Activated CD4-positive, alpha-beta memory T cell treated with anti-CD3 and anti-CD28 coated beads for 36 hours (primary cell): ENCODE measurements around the gene PI4KA. TPM values are rescaled to one million over a fixed set of nuclear protein-coding genes. Genes with fewer than 3 reads are reported as not detected.

Experiments
- CTCF ChIA-PET: fragments of 350-600 bp; sonication (Branson Sonifier 250); formaldehyde crosslinking; loops from one replicate; lab custom pipeline; 2021; ENCODE audit warnings: antibody characterized with exemption, inconsistent platforms; lab: Charles Lee
- POLR2A ChIA-PET: fragments of 350-600 bp; sonication (Branson Sonifier 250); formaldehyde crosslinking; loops from one replicate; lab custom pipeline; 2021; ENCODE audit warnings: antibody characterized with exemption; lab: Charles Lee
- DNase-seq: peaks from one replicate; pipeline ENCODE4 v3.0.0-alpha.2; 2020
- H3K27ac Mint-ChIP-seq: one replicate; pipeline ENCODE4 v1.8.0; 2021; ENCODE audit warnings: mixed read lengths
- H3K27me3 Mint-ChIP-seq: one replicate; pipeline ENCODE4 v1.8.0; 2021; ENCODE audit warnings: mixed read lengths
- H3K36me3 Mint-ChIP-seq: one replicate; pipeline ENCODE4 v1.8.0; 2021; ENCODE audit warnings: mixed read lengths
- H3K4me1 Mint-ChIP-seq: one replicate; pipeline ENCODE4 v1.8.0; 2021; ENCODE audit warnings: low read depth, mixed read lengths
- H3K4me3 Mint-ChIP-seq: one replicate; pipeline ENCODE4 v1.8.0; 2021; ENCODE audit warnings: mild to moderate bottlenecking, mixed read lengths
- H3K9me3 Mint-ChIP-seq: one replicate; pipeline ENCODE4 v1.8.0; 2021; ENCODE audit warnings: mixed read lengths
- intact Hi-C: fragments of 100-400 bp; cut with micrococcal nuclease; formaldehyde crosslinking; loops from one replicate; pipeline ENCODE4 v1.15.1; 2023
- total RNA-seq, 2 experiments: library from RNA; stranded (reverse); gene quantifications; one replicate each; pipeline ENCODE4 v1.2.3, GENCODE V29; 2021

Gene PI4KA
- total RNA-seq, 2 experiments from 2014 or later, result 57.9 to 58.9 TPM

DNA sequence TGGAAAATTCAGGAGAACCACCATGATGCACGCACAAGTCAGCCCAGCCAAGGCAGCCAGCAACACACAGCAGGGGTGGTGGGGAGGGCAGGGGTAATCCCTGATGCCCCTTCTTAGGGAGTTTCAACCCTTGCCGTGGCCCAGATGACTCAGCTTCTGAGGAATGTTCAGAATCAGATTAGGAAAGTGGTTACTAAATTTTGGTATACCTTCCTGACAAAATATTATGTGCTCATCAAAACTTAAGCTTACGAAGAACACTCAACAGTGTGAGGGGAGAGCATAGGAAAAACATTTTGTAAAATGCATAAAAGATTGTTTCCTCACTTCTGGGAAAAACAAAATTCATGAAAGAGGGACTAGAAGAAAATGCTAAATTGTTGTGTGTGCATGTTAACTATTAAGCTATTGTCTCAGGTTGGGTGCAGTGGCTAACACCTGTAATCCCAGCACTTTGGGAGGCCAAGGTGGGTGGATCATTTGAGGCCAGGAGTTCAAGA lies 52.6 kb downstream of the PI4KA start:
- Mint-ChIP-seq H3K4me3 (no peak overlapping the region), H3K27ac (no peak overlapping the region), H3K4me1 (peaks cover 9% of the 10 kb centered on the region), H3K36me3 (peaks cover 44% of the 10 kb centered on the region), H3K27me3 (no peaks in the 10 kb centered on the region), H3K9me3 (no peaks in the 10 kb centered on the region)
- CTCF ChIA-PET, result interaction anchor here (0.7 to 1.3 kb wide), 2 partner anchors 10 to 38 kb away, joined by 3 read pairs; no protein-coding TSS in a partner anchor
- DNase-seq, result no peak
- POLR2A ChIA-PET, result no interaction called here
- intact Hi-C loops, result no loop called here

- peaks cover 41% of the 10 kb centered on the region for H3K36me3 Mint-ChIP-seq
- no peaks in the 10 kb centered on the region for H3K9me3 Mint-ChIP-seq
- H3K27ac Mint-ChIP-seq, result no peak overlapping the region
- H3K4me3 Mint-ChIP-seq, result no peak overlapping the region
- no peak for DNase-seq
- no peaks in the 10 kb centered on the region for H3K27me3 Mint-ChIP-seq
- H3K4me1 Mint-ChIP-seq, result peaks cover 6% of the 10 kb centered on the region
- ChIA-PET CTCF (interaction anchor here (1.2 kb wide), 1 partner anchor 11 kb away, joined by 4 read pairs; no protein-coding TSS in a partner anchor), POLR2A (no interaction called here)
- intact Hi-C loops, result no loop called here
Measured at GRCh38 chr22:20804650-20805049, 54.0 kb downstream of the PI4KA start.

- Mint-ChIP-seq H3K4me1 (peaks cover 6% of the 10 kb centered on the region), H3K9me3 (no peaks in the 10 kb centered on the region), H3K27ac (no peak overlapping the region), H3K27me3 (no peaks in the 10 kb centered on the region), H3K4me3 (no peak overlapping the region), H3K36me3 (peaks cover 44% of the 10 kb centered on the region)
- intact Hi-C loops, result no loop called here
- DNase-seq, result peak; percentile 56
- POLR2A ChIA-PET, result no interaction called here
- CTCF ChIA-PET, result interaction anchor here (1.0 to 1.2 kb wide), 2 partner anchors 10 to 117 kb away, joined by 3 to 4 read pairs; no protein-coding TSS in a partner anchor
Measured at GRCh38 chr22:20803696-20804324, 54.8 kb downstream of the PI4KA start.

DNA sequence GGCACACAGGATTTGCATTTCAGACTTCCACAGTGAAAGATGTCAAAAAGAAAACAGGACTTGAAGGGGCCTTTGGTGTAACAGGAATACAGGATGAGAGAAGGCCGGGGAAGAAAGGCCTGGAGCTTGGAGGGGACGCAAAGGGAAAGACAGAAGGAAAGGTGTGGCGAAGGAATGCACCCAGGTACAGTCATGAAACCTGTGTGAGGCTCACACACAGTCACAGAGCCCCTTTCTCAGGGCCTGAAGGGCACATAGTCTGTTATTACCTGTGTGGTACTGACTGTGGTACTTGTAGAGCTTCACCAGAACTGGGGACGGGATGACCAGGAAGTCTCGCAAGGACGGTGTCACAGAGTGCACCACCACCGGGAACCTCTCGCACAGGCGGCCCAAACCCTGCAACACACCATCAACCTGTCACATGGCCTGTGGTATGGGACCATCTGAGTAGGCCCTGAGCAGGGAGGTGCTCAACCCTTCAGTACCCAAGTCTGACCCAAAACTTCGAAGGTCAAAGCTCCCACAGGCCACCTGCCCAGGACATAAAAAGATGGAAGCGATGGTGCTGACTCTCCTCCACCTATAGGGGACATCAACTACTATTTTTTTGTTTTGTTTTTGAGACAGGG lies 55.6 kb downstream of the PI4KA start:
- intact Hi-C loops, result no loop called here
- Mint-ChIP-seq H3K27ac (no peak overlapping the region), H3K4me3 (no peak overlapping the region), H3K36me3 (peaks cover 49% of the 10 kb centered on the region), H3K27me3 (no peaks in the 10 kb centered on the region), H3K9me3 (no peaks in the 10 kb centered on the region), H3K4me1 (peaks cover 6% of the 10 kb centered on the region)
- POLR2A ChIA-PET, result no interaction called here
- no peak for DNase-seq
- CTCF ChIA-PET, result no interaction called here

DNA sequence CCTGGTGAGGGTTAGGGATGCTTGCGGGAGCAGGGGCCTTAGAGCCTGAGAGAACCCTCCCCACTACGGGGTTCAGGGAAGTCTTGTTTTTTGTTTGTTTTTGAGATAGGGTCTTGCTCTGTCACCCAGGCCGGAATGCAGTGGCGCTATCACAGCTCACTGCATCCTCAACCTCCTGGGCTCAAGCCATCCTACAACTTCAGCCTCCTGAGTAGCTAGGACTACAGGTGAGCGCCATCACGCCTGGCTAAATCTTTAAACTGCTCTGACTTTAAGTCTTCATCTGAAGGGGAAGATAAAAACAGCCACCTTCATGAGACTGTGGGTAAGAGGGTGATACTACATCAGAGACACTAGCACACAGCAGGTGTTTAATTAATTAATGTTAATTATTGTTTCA lies 56.2 kb downstream of the PI4KA start:
- peaks cover 6% of the 10 kb centered on the region for H3K4me1 Mint-ChIP-seq
- POLR2A ChIA-PET, result no interaction called here
- H3K9me3 Mint-ChIP-seq, result no peaks in the 10 kb centered on the region
- peaks cover 50% of the 10 kb centered on the region for H3K36me3 Mint-ChIP-seq
- intact Hi-C loops, result no loop called here
- H3K27me3 Mint-ChIP-seq, result no peaks in the 10 kb centered on the region
- H3K4me3 Mint-ChIP-seq, result no peak overlapping the region
- no peak overlapping the region for H3K27ac Mint-ChIP-seq
- CTCF ChIA-PET, result no interaction called here
- DNase-seq, result no peak

GRCh38 chr22:20799449-20799848 lies 59.2 kb downstream of the PI4KA start:
- no peaks in the 10 kb centered on the region for H3K27me3 Mint-ChIP-seq
- intact Hi-C loops, result no loop called here
- peaks cover 47% of the 10 kb centered on the region for H3K36me3 Mint-ChIP-seq
- H3K9me3 Mint-ChIP-seq, result no peaks in the 10 kb centered on the region
- no peak overlapping the region for H3K4me3 Mint-ChIP-seq
- POLR2A ChIA-PET, result no interaction called here
- CTCF ChIA-PET, result interaction anchor here (4.7 kb wide), 1 partner anchor 16 kb away, joined by 29 read pairs; no protein-coding TSS in a partner anchor
- DNase-seq, result no peak
- H3K4me1 Mint-ChIP-seq, result no peaks in the 10 kb centered on the region
- no peak overlapping the region for H3K27ac Mint-ChIP-seq

GRCh38 chr22:20798974-20799373 lies 59.6 kb downstream of the PI4KA start:
- no peak for DNase-seq
- Mint-ChIP-seq H3K4me3 (no peak overlapping the region), H3K36me3 (peaks cover 44% of the 10 kb centered on the region), H3K4me1 (no peaks in the 10 kb centered on the region), H3K9me3 (no peaks in the 10 kb centered on the region), H3K27me3 (no peaks in the 10 kb centered on the region), H3K27ac (no peak overlapping the region)
- ChIA-PET POLR2A (no interaction called here), CTCF (interaction anchor here (4.7 kb wide), 1 partner anchor 15 kb away, joined by 29 read pairs; no protein-coding TSS in a partner anchor)
- intact Hi-C loops, result no loop called here

- H3K4me1 Mint-ChIP-seq, result no peaks in the 10 kb centered on the region
- no peak overlapping the region for H3K27ac Mint-ChIP-seq
- intact Hi-C loops, result no loop called here
- H3K4me3 Mint-ChIP-seq, result no peak overlapping the region
- H3K36me3 Mint-ChIP-seq, result peaks cover 41% of the 10 kb centered on the region
- CTCF ChIA-PET, result interaction anchor here (0.5 to 4.7 kb wide), 2 partner anchors 14 to 25 kb away, joined by 3 to 29 read pairs; partner anchors contain the start of gene SERPIND1
- POLR2A ChIA-PET, result no interaction called here
- H3K27me3 Mint-ChIP-seq, result no peaks in the 10 kb centered on the region
- no peak for DNase-seq
- H3K9me3 Mint-ChIP-seq, result no peaks in the 10 kb centered on the region
Measured at GRCh38 chr22:20798218-20798617, 60.4 kb downstream of the PI4KA start.

DNA sequence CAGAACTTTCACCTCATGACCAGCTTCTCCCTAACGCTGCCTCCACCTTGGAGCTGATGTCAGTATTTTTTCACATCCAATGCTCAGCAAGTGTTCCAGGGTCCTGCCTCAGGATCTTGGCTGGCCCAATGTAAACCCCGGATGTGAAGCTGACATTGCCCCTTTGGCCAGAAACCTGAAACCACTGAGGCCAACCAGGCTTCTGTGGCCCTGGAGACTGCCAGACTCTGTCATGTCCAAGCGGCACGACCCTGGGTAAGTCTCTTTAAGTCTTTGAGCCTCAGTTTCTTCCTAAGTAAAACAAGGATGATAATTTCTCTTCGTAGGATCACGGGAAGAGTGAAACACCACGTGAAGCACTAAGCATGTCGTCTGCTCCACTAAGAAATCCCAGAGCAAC lies 61.9 kb downstream of the PI4KA start:
- POLR2A ChIA-PET, result no interaction called here
- CTCF ChIA-PET, result interaction anchor here (1.6 to 4.7 kb wide), 2 partner anchors 11 to 13 kb away, joined by 3 to 29 read pairs; no protein-coding TSS in a partner anchor
- intact Hi-C loops, result no loop called here

GRCh38 chr22:20794650-20795413 lies 63.8 kb downstream of the PI4KA start:
- no peak for DNase-seq
- intact Hi-C loops, result no loop called here
- no peaks in the 10 kb centered on the region for H3K27me3 Mint-ChIP-seq
- H3K27ac Mint-ChIP-seq, result no peak overlapping the region
- CTCF ChIA-PET, result interaction anchor here (2.7 to 4.7 kb wide), 2 partner anchors 11 kb away, joined by 24 to 29 read pairs; no protein-coding TSS in a partner anchor
- POLR2A ChIA-PET, result no interaction called here
- no peaks in the 10 kb centered on the region for H3K4me1 Mint-ChIP-seq
- peaks cover 39% of the 10 kb centered on the region for H3K36me3 Mint-ChIP-seq
- no peaks in the 10 kb centered on the region for H3K9me3 Mint-ChIP-seq
- no peak overlapping the region for H3K4me3 Mint-ChIP-seq

More for the DNA sequence above, 61.9 kb downstream of the PI4KA start:
- H3K27me3 Mint-ChIP-seq, result no peaks in the 10 kb centered on the region
- H3K27ac Mint-ChIP-seq, result no peak overlapping the region
- H3K9me3 Mint-ChIP-seq, result no peaks in the 10 kb centered on the region
- DNase-seq, result no peak
- no peaks in the 10 kb centered on the region for H3K4me1 Mint-ChIP-seq
- peaks cover 39% of the 10 kb centered on the region for H3K36me3 Mint-ChIP-seq
- no peak overlapping the region for H3K4me3 Mint-ChIP-seq

- no peak overlapping the region for H3K4me3 Mint-ChIP-seq
- intact Hi-C loops, result no loop called here
- ChIA-PET CTCF (interaction anchor here (1.1 to 2.7 kb wide), 3 partner anchors 10 to 188 kb away, joined by 4 to 24 read pairs (median 4); no protein-coding TSS in a partner anchor), POLR2A (interaction anchor here (0.6 kb wide), 1 partner anchor 9 kb away, joined by 3 read pairs; no protein-coding TSS in a partner anchor)
- no peak for DNase-seq
- no peaks in the 10 kb centered on the region for H3K9me3 Mint-ChIP-seq
- H3K27ac Mint-ChIP-seq, result no peak overlapping the region
- no peaks in the 10 kb centered on the region for H3K4me1 Mint-ChIP-seq
- peaks cover 32% of the 10 kb centered on the region for H3K36me3 Mint-ChIP-seq
- H3K27me3 Mint-ChIP-seq, result no peaks in the 10 kb centered on the region
Measured at GRCh38 chr22:20793748-20794649, 64.6 kb downstream of the PI4KA start.
